Neural progenitor cell (in vitro differentiated cells): Measurements from ENCODE around the gene MTNR1B.

Source experiments
- CTCF ChIP-seq: fragments of 200-600 bp; sonication (generic); IDR thresholded peaks from 2 replicates; pipeline ENCODE4 v1.5.1; 2017; ENCODE audit warnings: antibody characterized with exemption, mild to moderate bottlenecking
- EZH2phosphoT487 ChIP-seq: fragments of 200-600 bp; sonication (generic); IDR thresholded peaks from 2 replicates; pipeline ENCODE4 v1.6.1; 2017; ENCODE audit warnings: antibody characterized with exemption

- TF ChIP-seq CTCF (no peak), EZH2phosphoT487 (no peak)
Observed at GRCh38 chr11:92972248-92972647, 2.8 kb downstream of the MTNR1B start.
